GM15510 (cell line): Measurements from ENCODE around the gene CADM3.

Experiments used
- POLR2A ChIP-seq: IDR thresholded peaks from 3 replicates; pipeline ENCODE4 v1.6.1; 2011; ENCODE audit warnings: borderline replicate concordance; ENCODE audit not compliant: insufficient read length; ENCODE audit errors: extremely low read depth

The CADM3 gene

DNA sequence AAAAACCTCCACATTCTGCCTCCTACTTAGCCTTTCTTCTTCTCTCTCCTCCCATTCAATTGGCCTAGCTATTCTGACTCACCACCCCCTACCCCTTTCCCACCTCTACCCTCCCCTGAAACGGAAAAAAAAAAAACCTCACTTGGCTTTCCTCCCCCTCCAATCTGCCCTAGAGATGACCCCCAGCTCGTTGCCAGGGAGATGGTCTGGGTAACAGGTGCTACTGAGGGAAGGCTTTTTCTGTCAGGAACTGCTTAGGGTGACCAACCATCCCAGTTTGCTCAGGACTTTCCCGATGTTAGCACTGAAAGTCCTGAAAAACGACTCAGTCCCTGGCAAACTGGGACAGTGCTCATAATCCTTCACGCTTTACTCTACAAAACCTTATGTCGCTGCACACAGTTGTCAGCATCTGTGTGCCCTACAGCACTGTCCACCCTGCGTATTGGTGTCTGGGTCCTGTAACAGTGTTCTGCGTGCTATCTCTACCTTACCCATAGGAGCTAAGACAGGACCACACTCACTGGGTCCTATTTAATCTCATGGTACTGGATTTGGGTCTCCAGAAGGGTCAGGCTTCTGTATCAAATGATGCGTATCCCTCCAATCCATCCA is 7.7 kb upstream of the CADM3 start:
- TF ChIP-seq POLR2A = no peak

DNA sequence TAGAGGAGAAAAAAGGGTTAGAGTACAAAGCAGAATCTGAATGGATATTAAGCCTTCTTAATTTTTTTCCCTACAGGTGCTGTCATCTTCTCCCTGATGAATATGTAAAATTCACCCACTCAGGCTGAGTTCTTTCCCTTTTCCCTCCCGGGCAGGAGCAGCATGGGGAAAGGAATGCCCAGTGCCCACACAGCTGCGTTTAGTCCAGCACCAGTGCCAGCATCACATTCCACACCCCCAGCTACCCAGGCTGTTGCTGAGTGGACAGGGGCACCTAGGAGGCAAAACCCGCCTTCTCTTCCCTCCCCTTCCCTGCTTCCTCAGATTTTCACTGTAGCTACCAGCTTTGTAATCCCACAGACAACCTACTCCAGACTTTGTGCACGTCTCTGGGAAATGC is 3.4 kb upstream of the CADM3 start:
- no peak for TF ChIP-seq POLR2A

DNA sequence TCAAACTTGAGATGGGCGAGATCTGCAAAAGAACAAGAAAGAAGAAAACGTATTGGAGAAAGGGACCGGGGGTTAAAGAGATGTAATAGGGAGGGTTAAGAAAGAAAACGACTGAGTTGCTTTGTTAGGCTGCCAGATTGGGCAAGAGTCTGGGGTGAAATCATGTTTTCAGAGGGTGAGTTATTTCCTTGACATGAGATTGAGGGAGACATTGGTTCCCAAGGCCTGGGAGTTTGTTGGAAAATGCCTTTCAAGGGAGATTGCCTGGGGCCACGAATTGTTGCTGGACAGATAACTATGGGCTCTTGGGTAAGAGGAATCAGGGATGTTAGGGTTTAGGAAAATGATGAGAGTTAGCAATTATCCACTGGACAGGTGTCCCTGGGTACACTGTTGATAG is 776 bp upstream of the CADM3 start:
- no peak for TF ChIP-seq POLR2A

DNA sequence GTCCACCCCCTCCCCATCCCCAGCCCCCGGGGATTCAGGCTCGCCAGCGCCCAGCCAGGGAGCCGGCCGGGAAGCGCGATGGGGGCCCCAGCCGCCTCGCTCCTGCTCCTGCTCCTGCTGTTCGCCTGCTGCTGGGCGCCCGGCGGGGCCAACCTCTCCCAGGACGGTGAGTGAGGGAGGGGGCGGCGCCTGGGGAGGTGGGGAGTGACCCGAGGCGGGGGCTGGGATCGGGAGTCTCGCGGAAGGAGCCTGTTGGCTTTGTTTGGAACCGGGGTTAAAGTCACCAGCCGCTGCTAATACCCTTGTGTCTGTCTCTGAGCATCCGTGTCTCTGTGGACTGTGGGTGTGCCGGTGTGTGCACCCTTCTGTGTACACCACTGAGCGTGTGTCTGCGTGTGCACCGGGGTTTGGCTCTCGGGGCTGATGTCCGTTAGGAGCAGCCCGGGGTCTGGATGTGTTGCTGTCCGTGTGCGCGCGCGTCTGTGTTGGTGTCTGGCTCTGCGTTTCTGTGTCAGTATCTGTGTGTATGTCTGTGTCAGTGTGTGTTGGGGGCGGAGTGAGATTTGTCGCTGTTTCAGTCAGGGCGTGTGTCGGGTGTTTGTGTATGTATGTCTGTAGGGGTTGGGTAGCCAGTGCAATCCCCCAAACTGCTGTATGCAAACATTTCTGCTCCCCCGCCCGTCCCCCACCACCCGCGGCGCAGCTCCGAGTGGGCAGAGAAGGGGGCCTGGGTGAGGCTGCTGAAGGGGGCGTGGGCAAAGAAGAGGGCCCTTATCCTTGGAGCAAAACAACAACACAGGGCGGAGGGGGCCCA is 480 bp downstream of the CADM3 start:
- TF ChIP-seq POLR2A = no peak

DNA sequence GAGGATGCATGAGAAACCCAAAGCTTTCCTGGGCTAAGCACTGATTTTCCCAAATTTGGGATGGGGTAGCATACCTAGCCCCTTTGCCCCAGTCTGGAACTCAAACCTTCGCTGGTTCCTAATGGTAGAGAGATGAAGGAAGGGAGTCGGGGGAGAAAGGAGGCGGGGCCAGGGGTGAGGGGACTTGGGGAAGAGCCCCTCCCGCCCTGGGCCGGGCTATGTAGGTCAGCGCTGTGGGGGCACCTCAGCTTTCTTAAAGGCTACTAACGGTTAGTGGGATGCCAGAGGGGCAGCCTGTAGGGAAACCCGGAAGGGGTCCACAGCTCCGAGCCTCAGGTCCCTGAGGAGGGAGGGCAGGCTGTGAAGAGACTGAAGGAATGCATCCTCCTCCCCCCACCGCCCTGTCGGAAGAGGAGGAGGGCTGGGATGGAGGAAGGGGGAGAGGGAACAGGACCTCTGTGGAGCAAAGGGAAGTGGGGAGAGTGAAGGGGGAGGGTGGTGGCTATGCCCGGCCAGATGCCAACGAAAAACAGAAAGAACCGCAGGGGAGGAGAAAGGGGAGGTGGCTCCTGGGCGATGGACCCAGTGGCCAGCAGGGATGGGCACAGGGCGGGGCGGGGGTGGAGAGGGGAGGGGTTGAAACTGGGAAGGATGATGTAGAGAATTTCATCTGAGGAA is 1.3 kb downstream of the CADM3 start:
- TF ChIP-seq POLR2A = no peak

DNA sequence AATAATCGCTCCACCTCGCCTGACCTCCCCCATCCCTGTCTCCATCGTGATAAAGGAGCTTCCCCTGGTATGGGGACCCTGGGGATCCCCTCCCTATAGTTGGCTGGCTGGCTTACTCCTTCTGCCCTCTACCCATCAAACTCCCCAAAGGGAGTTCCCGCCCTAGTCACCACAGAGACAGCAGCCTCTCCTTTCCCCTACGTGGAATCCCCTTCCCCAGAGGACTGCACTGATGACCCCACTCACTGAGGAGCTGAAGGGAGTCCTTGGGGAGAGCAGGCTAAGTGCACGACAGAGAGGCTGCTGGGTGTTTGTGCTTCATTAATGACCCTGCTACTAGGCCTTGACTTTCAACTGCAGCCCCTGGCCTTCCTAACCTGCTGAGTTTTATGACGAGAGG is 1.9 kb downstream of the CADM3 start:
- no peak for TF ChIP-seq POLR2A

DNA sequence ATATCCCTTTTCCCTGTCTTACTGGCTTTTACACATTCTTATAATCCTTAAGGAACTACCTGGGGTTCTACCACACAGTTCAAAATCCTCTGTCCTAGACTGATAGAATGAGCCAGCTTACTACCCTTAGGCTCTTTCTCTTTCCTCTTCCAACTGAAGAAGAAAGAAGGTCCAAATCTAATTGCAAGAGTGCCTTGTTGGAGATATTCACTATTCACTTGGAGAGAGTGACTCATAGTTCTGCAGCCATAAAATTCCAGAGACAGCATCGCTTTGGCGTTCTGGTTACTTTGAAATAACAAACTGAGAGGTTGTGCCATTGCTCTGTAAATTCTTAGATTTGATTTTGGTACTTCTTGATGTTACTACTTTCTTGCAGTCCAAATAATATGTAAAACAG is 4.2 kb downstream of the CADM3 start:
- TF ChIP-seq POLR2A = no peak

DNA sequence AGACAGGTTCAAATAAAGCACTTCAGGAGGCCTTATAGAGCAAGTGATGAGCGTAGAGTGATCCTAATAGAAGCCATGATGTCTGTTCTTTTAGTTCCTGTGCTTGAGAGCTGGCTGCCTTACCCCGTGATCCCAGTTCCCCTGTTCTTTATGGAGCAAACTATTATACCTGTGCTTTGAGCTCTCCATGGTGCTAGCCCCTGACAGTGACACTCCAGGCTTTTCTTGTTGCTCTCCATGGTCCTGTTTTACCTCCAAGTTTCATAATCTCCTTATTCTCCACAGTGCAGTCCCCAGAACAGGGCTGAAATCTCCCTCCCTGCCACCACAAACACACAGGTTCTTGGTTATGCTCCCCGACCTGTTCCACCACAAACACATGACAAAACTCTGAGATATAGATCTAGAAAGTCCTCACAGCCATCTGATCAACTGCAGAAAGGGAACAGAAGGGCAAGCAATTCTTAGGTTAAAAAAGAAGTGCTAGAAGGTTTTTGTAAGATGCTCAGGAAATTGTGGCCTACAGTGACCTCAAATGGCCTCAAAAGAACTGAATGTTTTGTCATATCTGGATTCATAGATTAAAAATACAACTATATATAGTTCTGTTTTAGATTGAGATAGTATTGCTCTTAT is 6.0 kb downstream of the CADM3 start:
- TF ChIP-seq POLR2A = no peak

DNA sequence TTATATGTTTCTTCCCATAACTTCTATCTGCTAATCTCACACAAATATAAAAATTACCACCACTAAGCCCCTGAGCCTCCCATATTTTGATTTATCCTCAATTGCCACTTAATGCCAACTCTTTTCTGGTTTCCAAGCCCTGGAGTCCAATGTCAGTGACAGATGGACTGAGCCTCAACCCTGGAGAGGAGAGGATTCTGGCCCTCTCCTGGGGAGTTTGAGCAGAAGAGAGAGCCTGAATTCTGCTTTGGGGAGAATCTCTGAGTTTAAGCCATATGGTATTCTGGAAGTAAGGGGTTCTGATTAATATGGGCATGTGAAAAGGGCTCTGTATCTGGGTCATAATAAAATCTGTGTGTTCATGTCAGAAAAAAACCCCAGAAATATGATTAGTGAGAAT is 8.5 kb downstream of the CADM3 start:
- no peak for TF ChIP-seq POLR2A

DNA sequence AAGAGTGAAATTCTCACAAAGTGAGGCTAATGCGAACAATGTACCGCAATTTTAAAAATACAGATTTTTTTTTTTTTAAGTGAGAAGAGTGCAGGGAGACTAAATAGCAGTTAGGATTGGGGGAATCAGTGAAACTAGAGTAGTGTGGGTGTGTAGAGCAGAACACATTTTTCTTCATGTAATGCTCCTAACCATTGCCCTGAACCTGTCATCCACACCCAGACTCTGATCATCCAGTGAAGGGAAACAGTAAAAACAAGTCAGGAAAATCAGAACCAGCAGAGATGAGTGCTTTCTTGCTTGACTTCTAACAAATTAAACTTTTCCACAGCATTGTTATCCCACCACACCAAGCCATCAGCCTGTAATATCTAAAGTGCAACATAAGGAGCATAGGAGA is 9.1 kb downstream of the CADM3 start:
- no peak for TF ChIP-seq POLR2A

DNA sequence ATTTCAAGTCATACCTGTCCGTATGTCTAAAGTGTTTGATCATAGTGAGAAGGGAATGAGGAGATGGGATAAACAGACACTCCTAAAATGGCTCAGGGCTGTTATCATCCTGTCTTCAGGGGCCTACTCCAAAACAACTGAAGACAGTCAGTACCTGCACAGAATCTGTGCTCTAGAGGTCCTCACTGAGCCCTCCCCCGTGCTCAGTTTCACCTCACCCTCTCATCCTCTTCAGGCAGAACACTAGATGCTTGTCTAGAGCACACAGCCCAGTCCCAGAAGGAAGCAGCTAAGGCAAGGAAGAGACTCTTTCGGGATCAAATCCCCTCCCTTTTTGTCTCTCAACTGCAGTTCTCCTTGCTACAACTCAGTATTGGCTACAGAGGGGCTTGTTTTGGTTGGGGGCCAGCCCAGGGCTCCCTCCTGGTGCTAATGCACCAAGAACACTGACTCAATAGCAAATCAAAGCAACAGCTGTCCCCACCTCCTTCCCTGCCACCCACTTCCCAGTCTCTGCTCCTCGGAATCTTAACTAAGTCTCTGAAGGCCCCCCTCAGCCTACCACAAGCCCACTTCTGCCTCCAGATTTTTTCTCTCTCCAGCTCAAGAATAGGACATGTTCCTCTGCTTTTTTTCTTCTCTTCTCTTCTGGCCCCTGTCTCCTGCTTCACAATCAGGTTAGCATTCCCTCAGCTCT is 10.1 kb downstream of the CADM3 start:
- TF ChIP-seq POLR2A = no peak

DNA sequence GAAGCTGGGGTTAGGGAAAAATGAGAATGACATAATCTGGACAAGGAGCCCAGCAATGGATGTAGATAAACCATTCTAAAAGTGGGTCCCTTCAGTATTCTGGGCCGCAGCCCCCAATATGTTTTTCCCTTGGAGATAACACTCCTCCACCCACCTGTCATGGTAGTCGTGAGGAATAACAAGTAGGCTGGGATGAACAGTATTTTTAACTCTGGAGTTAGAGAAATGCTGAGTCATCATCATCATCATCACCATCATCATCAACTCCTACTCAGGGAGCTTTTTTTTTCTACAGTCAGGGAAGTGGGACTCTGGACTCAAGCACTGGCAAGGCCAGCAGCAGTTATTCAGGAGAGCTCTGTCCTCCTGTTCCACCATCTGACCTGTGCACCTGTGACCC is 12.8 kb downstream of the CADM3 start:
- no peak for TF ChIP-seq POLR2A

DNA sequence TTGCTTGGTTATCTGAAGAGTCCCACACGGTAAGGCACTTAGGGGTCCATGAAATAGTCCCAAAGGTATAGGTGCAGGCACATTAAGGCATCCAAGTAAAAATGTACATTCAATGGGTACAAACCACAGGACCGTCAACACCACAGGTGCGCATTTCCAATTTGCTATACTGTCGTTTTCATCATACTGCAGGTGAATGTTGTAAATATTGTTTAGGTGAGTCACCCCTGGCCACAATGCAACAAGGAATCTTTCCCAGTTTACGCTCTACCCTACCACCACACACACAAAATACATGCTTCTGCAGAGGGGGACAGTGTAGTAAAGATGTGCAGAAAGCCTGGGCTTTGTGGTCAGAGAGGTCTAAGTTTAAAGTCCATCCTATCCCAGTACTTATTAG is 13.7 kb downstream of the CADM3 start:
- no peak for TF ChIP-seq POLR2A

DNA sequence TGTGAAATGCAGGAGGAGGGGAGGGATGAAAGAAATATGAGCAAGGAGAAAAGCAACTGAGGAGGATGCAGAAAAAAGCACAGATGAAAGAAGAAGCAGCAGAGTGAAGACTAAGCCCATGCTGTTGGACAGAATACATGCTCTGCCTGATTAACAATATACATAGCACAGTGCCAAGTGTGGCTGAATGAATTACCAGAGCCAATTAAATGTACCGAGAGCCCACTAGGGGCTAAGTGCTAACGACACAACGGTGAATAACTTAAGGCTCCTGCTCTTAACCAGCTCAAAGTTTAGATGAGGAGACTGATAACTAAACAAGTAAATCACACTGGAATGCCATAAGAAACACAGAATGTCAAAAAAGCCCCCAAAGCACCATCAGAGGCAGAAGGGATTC is 15.6 kb downstream of the CADM3 start:
- TF ChIP-seq POLR2A = no peak
